Nephron progenitor cell (in vitro differentiated cells): ENCODE data around the gene SHROOM3.

Experiments
- DNase-seq: peaks from one replicate; pipeline ENCODE4 v3.0.0; 2021
- H3K27ac Mint-ChIP-seq: 2 replicates; pipeline ENCODE4 v1.8.0; 2021; ENCODE audit warnings: mild to moderate bottlenecking, moderate library complexity, mixed read lengths
- H3K27me3 Mint-ChIP-seq: 2 replicates; pipeline ENCODE4 v1.8.0; 2021; ENCODE audit warnings: mild to moderate bottlenecking, low read depth, mixed read lengths; ENCODE audit not compliant: poor library complexity
- H3K36me3 Mint-ChIP-seq: 2 replicates; pipeline ENCODE4 v1.8.0; 2021; ENCODE audit warnings: low read depth, mixed read lengths
- H3K4me1 Mint-ChIP-seq: 2 replicates; pipeline ENCODE4 v1.8.0; 2021; ENCODE audit warnings: mixed read lengths
- H3K4me3 Mint-ChIP-seq: 2 replicates; pipeline ENCODE4 v1.8.0; 2021; ENCODE audit warnings: mild to moderate bottlenecking, moderate library complexity, mixed read lengths
- H3K9me3 Mint-ChIP-seq: 2 replicates; pipeline ENCODE4 v1.8.0; 2021; ENCODE audit warnings: mild to moderate bottlenecking, moderate library complexity, mixed read lengths
- TF ChIP-seq, protein P1 (sequence below): fragments of 200-600 bp; sonication (generic); IDR thresholded peaks from 2 replicates; pipeline ENCODE4 v1.5.0; 2021; ENCODE audit warnings: antibody characterized with exemption

SHROOM3 gene

DNA sequence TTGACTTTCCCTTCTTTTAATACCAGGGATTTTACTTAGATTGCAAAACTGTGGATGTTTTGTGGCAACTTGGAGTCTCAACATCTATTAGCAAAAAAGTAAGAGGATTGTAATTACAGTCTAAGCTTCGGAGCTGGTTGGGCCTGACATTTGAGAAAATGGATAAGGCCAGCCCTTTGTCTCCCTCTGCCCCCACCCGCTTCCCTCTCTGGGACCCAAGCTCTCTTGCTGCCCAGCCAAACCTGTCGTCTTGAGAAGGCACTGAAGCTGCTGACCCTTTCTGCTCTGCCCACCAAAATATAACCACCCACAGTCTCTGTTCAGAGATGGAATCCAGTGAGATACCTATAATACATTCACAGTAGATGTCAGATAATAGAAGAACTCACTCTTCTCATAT is 49.6 kb downstream of the SHROOM3 start:
- peak overlapping the region; percentile 36 for H3K27ac Mint-ChIP-seq
- H3K4me1 Mint-ChIP-seq, result peaks cover 23% of the 10 kb centered on the region
- TF ChIP-seq, protein P1, sequence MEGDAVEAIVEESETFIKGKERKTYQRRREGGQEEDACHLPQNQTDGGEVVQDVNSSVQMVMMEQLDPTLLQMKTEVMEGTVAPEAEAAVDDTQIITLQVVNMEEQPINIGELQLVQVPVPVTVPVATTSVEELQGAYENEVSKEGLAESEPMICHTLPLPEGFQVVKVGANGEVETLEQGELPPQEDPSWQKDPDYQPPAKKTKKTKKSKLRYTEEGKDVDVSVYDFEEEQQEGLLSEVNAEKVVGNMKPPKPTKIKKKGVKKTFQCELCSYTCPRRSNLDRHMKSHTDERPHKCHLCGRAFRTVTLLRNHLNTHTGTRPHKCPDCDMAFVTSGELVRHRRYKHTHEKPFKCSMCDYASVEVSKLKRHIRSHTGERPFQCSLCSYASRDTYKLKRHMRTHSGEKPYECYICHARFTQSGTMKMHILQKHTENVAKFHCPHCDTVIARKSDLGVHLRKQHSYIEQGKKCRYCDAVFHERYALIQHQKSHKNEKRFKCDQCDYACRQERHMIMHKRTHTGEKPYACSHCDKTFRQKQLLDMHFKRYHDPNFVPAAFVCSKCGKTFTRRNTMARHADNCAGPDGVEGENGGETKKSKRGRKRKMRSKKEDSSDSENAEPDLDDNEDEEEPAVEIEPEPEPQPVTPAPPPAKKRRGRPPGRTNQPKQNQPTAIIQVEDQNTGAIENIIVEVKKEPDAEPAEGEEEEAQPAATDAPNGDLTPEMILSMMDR, result no peak

DNA sequence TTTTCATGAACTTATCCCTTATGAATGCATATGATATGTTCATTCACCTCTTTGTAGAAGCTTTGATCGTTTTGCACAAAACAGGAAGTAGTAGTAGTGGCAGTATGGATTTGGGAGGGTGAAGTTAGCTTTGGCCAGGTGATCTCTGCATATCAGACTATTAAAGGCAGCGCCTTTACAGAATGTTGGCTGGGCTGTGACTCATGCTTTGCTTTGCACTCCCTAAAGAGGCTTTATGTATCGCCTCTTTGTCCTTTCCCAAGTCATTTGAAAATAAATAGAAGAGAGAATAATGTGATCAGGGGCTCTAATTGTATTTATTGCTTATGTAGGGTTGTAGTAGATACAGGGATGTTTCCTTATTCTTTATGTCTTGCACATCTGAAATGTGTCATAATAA is 50.4 kb downstream of the SHROOM3 start:
- TF ChIP-seq, protein P1, result no peak
- Mint-ChIP-seq H3K4me3 (no peak overlapping the region), H3K4me1 (peaks cover 24% of the 10 kb centered on the region), H3K9me3 (peaks cover 48% of the 10 kb centered on the region), H3K27me3 (peaks cover 9% of the 10 kb centered on the region), H3K36me3 (peaks cover 23% of the 10 kb centered on the region), H3K27ac (no peak overlapping the region)
- DNase-seq, result no peak

More for the DNA sequence above, 49.6 kb downstream of the SHROOM3 start:
- H3K36me3 Mint-ChIP-seq, result peaks cover 19% of the 10 kb centered on the region
- DNase-seq, result no peak
- H3K9me3 Mint-ChIP-seq, result peaks cover 50% of the 10 kb centered on the region
- no peak overlapping the region for H3K4me3 Mint-ChIP-seq
- H3K27me3 Mint-ChIP-seq, result peaks cover 9% of the 10 kb centered on the region

DNA sequence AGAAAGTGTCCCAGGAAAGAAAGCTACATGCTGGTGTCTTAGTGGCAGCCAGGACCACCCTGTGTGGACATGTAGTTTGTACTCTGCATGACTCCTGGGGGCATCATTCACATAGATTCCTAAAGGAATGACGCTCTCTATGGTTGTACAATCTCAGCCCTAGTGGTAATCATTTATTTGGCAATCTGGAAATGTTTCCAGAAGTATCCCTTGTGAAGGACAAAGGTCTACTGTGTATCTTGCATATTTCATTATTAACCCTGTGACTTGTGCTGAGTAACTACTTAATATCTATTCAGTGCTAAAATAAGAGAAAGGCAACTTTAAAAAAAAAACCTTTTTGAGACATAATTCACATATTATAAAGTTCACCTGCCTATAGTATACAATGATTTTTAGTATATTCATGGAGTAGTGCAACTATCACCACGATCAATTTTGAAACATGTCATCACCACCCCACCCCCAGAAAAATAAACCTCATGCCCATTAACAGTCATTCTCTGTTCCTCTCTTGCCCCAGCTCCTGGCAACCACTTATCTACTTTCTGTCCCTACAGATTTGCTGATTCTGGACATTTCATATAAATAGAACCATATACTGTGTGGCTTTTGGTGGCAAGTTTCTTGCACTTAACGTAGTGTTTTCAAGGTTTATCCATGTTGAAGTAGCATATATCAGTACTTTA is 51.7 kb downstream of the SHROOM3 start:
- DNase-seq, result no peak
- H3K27me3 Mint-ChIP-seq, result peaks cover 12% of the 10 kb centered on the region
- peaks cover 17% of the 10 kb centered on the region for H3K36me3 Mint-ChIP-seq
- no peak overlapping the region for H3K4me3 Mint-ChIP-seq
- peaks cover 43% of the 10 kb centered on the region for H3K9me3 Mint-ChIP-seq
- TF ChIP-seq, protein P1, result no peak
- H3K27ac Mint-ChIP-seq, result no peak overlapping the region
- H3K4me1 Mint-ChIP-seq, result peaks cover 24% of the 10 kb centered on the region

DNA sequence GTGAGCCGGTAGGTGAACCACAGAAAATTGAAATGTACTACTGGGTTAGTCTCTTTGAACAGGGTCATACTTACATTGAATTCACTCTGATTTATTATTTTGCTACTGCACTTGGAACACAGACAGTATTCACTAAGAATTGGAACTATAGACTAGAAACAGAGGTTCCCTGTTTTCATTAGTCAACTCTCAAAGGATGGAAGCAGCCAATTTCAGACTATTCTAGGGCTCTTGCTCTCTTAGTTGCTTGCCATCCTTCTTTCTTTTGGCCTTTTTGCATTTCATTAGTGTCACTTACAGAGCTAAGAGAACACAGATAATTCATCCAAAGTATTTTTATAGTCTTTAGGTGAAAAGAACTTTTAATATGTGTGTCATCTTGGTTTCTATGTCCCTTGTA is 52.6 kb downstream of the SHROOM3 start:
- TF ChIP-seq, protein P1, result no peak
- H3K9me3 Mint-ChIP-seq, result peaks cover 34% of the 10 kb centered on the region
- H3K27ac Mint-ChIP-seq, result no peak overlapping the region
- peaks cover 12% of the 10 kb centered on the region for H3K36me3 Mint-ChIP-seq
- DNase-seq, result no peak
- H3K4me3 Mint-ChIP-seq, result no peak overlapping the region
- H3K27me3 Mint-ChIP-seq, result peaks cover 12% of the 10 kb centered on the region
- peaks cover 32% of the 10 kb centered on the region for H3K4me1 Mint-ChIP-seq

DNA sequence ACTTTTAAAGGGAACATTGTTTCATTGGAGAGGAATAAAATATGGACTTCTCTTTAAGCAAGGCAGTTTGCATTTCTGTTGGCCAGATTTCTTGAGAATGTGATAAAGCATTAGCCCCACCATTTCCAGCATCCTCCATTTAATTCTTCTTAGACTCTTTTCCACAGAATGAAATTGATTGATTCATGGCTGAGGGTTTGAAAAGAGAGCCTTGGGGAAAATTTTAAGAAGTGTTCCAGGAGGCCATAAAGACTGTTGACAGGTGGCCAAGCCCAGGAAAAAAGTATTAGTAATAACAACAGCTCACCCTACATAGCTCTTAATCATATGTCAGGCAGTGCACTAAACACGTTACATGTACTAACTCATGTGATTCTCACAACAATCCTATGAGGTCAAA is 53.4 kb downstream of the SHROOM3 start:
- H3K9me3 Mint-ChIP-seq, result peaks cover 27% of the 10 kb centered on the region
- H3K27ac Mint-ChIP-seq, result no peak overlapping the region
- no peak overlapping the region for H3K4me3 Mint-ChIP-seq
- TF ChIP-seq, protein P1, result no peak
- peaks cover 12% of the 10 kb centered on the region for H3K27me3 Mint-ChIP-seq
- H3K36me3 Mint-ChIP-seq, result peaks cover 12% of the 10 kb centered on the region
- peaks cover 35% of the 10 kb centered on the region for H3K4me1 Mint-ChIP-seq
- no peak for DNase-seq
